ENCODE data around the gene PPP1R14B.

Gene PPP1R14B

DNA sequence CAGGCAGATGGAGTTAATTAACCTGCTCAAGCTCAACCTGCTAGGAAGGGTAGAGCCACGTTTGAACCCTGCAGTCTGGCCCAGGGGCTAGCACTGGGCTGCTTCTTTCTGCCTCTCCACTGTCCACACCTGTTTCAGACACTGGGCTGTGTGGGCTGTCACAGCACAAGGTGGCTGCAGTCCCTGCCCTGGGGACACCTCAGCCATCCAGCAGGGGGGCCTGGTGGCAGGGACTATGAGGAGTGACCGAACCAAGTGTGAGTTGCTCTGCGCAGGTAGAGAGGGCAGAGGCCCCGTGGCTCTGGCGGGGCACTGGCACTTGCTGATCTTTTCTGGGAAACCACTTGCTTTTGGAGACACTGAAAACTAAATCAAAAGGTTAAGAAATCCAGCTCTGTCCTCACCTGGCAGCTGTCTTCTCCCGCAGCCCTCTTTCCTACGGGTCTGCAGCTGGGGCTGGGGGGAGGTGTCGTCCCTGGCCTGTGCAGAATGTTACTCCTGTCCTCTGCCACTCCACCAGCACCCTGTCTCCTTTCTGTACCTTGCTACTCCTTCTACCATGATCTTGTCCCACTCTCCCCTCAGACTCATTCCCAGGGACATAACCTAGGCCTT is 31.9 kb upstream of the PPP1R14B start:
- Histone ChIP-seq H3K27me3 (ENCODE audit: insufficient read depth, low read length) (no peaks in the 10 kb centered on the region), H3K4me3 (ENCODE audit: low read depth, low read length) (no peak overlapping the region), H3K4me1 (ENCODE audit: control insufficient read depth, insufficient read depth, low read length, unreplicated experiment) (peaks cover 6% of the 10 kb centered on the region), H3K79me2 (ENCODE audit: control insufficient read depth, insufficient read depth, low read length, unreplicated experiment) (peaks cover 6% of the 10 kb centered on the region), H3K27ac (ENCODE audit: low read depth, low read length) (no peak overlapping the region), H3K36me3 (ENCODE audit: insufficient read depth, low read length) (no peaks in the 10 kb centered on the region), H2AFZ (ENCODE audit: low read length, unreplicated experiment) (no peak overlapping the region)

DNA sequence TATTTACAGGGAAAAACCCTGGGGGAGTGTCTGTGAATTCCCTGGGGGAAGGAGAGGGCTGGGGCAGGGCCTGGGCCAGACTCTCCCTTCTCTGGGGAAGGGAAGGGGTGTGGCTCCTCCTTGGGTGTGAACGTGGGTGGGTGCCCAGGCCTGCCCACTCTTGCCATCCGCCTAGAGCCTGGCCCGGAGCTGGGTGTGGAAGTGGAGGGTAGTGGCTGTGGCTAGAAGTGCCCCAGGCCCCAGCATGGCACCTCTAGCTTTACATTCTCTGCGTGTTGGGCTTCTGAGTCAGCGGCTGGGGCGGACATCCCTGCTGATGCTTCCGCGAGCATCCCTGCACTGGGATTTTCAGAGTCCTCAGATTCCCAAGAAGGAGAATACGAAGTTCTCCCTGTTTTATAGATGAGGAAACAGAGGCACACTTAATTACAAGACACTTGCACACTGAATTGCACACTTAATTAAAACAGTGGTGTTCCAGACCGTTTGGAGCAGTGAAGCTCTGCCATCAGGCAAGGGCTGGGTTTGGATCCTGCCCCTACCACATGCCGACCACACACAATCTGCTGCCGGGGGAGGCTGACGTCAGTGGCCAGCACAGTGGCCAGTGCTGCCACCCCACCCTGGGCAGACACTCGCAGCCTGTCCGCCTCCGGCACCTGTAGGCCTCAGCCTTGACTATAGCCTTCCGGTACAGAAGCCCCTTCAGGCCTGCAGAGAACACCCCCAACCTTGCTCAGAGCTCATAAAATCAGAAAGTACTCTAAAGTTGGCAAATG is 30.1 kb upstream of the PPP1R14B start:
- H3K36me3 ChIP-seq (ENCODE audit: insufficient read depth, low read length): no peaks in the 10 kb centered on the region
- peaks cover 6% of the 10 kb centered on the region for H3K79me2 ChIP-seq (ENCODE audit: control insufficient read depth, insufficient read depth, low read length, unreplicated experiment)
- H3K4me1 ChIP-seq (ENCODE audit: control insufficient read depth, insufficient read depth, low read length, unreplicated experiment): peaks cover 11% of the 10 kb centered on the region
- H3K4me3 ChIP-seq (ENCODE audit: low read depth, low read length): no peak overlapping the region
- no peaks in the 10 kb centered on the region for H3K27me3 ChIP-seq (ENCODE audit: insufficient read depth, low read length)
- no peak overlapping the region for H3K27ac ChIP-seq (ENCODE audit: low read depth, low read length)
- no peak overlapping the region for H2AFZ ChIP-seq (ENCODE audit: low read length, unreplicated experiment)

DNA sequence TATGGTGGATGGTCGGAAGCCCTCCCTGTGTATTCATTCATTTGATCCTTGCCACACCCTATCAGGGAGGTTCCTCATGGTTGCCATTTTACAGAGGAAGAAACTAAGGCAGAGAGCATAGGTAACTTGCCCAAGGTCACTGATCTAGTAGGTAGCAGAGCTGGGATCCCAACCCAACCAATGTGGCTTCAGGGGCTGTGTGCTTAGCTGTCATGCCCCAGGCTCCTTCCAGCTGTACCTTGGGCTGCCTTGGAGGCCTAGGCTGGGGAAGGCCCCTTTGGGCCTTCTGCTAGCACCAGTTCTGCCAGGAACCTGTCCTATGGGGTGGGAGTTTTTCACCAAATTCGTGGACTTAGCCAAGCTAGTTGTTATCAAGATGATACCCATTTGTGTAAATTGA is 29.1 kb upstream of the PPP1R14B start:
- Histone ChIP-seq H3K79me2 (ENCODE audit: control insufficient read depth, insufficient read depth, low read length, unreplicated experiment) (peaks cover 6% of the 10 kb centered on the region), H3K36me3 (ENCODE audit: insufficient read depth, low read length) (no peaks in the 10 kb centered on the region), H3K27me3 (ENCODE audit: insufficient read depth, low read length) (no peaks in the 10 kb centered on the region), H3K4me3 (ENCODE audit: low read depth, low read length) (no peak overlapping the region), H3K4me1 (ENCODE audit: control insufficient read depth, insufficient read depth, low read length, unreplicated experiment) (peaks cover 11% of the 10 kb centered on the region), H3K27ac (ENCODE audit: low read depth, low read length) (no peak overlapping the region), H2AFZ (ENCODE audit: low read length, unreplicated experiment) (no peak overlapping the region)

DNA sequence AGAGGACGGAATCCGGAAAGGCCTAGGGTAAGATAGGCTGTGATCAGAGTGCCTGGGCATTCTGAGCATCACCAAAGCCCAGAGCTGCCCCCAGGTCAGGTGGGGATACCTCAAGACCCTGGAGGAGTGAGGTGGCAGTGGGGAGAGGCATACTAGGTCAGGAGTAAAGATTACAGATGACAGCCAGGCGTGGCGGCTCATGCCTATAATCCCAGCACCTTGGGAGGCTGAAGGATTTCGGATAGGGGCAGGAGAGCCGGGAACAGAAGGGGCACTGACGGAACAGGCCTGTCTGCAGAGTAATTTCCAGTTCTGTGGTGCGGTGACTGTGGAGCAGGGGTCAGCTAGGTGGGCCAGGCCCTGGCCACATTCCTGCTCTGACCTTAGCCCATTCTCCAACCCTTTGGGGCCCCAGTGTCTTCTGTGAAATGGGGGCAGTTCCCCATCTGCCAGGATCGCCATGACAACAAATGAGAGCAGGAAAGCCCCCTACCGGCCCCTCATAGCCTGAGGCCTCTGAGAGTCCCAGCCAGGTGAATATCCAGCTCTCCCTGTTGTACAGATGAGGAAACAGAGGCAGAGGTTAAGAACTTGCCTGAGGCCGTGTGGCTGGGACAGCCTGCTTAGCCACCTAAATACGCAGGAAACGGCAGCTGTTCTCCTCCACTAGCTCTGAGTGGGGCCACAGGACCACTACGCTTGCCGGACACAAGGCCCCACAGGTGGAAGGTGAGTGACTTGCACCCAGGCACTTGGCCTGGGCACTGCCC is 28.5 kb upstream of the PPP1R14B start:
- Histone ChIP-seq H3K4me1 (ENCODE audit: control insufficient read depth, insufficient read depth, low read length, unreplicated experiment) (peaks cover 11% of the 10 kb centered on the region), H3K79me2 (ENCODE audit: control insufficient read depth, insufficient read depth, low read length, unreplicated experiment) (peaks cover 6% of the 10 kb centered on the region), H3K27me3 (ENCODE audit: insufficient read depth, low read length) (no peaks in the 10 kb centered on the region), H3K27ac (ENCODE audit: low read depth, low read length) (no peak overlapping the region), H3K36me3 (ENCODE audit: insufficient read depth, low read length) (no peaks in the 10 kb centered on the region), H3K4me3 (ENCODE audit: low read depth, low read length) (no peak overlapping the region), H2AFZ (ENCODE audit: low read length, unreplicated experiment) (no peak overlapping the region)

DNA sequence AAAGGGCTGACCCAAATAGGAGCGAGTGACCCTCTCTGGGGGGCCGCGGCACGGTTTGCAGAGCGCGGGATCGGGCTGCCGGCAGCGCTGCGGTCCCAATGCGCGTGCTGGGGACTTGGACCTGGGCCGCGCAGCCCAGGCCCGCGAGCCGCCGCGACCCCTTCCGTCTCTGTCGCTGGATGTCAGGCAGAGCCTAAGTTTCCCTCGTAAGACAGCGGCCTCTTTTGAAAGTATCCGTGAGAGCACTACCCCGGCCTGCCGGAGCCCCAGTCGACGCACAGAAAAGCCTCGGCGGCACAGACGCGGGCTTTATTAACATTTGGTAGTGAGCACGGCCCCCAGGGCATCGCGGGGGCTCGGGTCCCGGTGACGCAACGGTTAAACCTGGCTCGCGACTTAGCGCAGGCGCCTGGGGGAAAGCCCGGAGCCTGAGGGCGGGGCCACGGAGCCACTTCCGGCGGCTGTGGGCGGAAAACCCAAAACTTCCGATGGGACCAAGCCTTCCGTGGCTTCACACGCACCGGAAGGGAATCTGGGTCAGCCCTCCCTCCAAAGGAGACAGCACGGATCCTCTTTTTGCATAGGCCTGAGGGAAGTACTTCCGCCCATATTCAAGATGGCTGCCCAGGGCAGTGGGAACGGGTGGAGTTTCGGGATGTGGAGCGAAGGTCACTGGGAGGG is 22.9 kb upstream of the PPP1R14B start:
- H3K4me3 ChIP-seq (ENCODE audit: low read depth, low read length): peak overlapping the region; percentile 86
- peaks cover 6% of the 10 kb centered on the region for H3K79me2 ChIP-seq (ENCODE audit: control insufficient read depth, insufficient read depth, low read length, unreplicated experiment)
- no peaks in the 10 kb centered on the region for H3K27me3 ChIP-seq (ENCODE audit: insufficient read depth, low read length)
- H2AFZ ChIP-seq (ENCODE audit: low read length, unreplicated experiment): peak overlapping the region; percentile 51
- H3K27ac ChIP-seq (ENCODE audit: low read depth, low read length): peak overlapping the region; percentile 91
- peaks cover 23% of the 10 kb centered on the region for H3K4me1 ChIP-seq (ENCODE audit: control insufficient read depth, insufficient read depth, low read length, unreplicated experiment)
- no peaks in the 10 kb centered on the region for H3K36me3 ChIP-seq (ENCODE audit: insufficient read depth, low read length)

DNA sequence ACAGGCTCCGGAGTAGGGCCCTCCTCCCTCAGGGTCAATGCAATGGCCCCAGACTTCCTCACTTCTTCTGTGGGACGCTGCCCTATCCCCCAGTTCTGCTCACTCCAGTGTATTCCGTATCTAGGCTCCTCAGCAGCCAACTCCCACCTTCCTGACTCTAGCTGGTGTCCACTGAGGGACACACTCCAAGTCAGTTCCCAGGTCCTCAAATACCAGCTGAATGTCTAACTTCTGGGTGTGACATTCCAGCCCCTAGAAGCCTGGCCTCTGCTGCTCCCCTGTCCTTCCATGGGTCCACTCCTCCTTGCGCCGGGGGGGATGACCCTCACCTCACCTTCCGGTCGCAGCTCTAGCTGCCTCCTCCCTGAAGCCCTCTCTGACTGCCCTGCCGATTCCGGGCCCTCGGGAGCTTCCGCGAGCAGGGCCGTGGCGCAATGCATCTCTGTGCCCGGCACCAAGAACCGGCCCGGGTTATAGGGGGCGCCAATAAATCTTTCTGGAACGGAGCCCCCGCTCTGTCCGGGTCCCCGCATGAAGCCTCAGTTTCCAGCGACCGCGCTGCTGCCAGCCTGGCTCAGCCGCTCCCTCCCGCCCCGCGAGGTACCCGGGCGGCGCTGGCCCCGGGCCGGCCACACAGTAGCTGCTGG is 22.3 kb upstream of the PPP1R14B start:
- no peaks in the 10 kb centered on the region for H3K36me3 ChIP-seq (ENCODE audit: insufficient read depth, low read length)
- H3K79me2 ChIP-seq (ENCODE audit: control insufficient read depth, insufficient read depth, low read length, unreplicated experiment): peaks cover 6% of the 10 kb centered on the region
- peaks cover 23% of the 10 kb centered on the region for H3K4me1 ChIP-seq (ENCODE audit: control insufficient read depth, insufficient read depth, low read length, unreplicated experiment)
- no peaks in the 10 kb centered on the region for H3K27me3 ChIP-seq (ENCODE audit: insufficient read depth, low read length)
- peak overlapping the region; percentile 51 for H2AFZ ChIP-seq (ENCODE audit: low read length, unreplicated experiment)
- H3K4me3 ChIP-seq (ENCODE audit: low read depth, low read length): peak overlapping the region; percentile 86
- peak overlapping the region; percentile 91 for H3K27ac ChIP-seq (ENCODE audit: low read depth, low read length)

DNA sequence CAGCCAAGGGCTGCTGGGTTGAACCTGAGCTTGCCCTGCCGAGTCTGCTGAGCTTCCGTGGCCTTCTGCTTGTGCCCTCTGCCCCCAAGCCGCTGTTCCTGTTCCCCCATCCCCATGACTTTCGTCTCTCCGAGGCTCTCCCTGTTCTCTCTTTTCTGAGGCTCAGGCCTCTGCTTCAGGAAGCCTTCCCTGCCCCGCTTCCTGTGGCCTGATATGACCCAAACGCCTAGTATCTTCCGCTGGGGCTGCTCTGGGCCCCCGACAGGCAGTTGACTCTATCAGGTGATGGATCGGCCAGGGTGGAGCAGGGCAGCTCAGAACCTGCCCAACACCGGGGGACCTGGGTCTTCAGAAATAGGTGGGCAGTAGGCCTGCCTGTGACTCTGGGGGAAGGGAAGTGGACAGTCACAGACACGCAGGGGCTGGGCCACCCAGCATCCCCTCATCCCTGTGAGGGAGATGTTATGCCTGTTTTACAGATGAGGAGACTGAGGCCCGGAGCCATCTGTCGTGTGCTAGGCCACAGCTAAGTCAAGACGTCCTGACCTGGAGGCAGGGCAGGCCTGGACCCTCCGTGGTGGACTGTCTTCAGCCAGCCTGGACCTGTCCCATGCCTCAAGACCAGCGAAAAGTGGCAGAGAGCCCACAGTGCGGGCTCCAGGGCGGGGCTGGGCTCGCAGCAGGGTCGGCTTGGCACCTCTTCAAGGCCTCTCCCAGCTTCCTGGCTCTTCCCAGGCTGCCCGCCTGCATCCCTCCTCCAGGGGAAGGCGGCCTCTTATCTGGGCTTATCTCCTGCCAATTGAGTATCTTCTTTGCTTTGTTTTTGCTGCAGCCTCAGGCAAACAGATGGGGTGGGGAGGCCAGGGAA is 21.5 kb upstream of the PPP1R14B start:
- peaks cover 6% of the 10 kb centered on the region for H3K79me2 ChIP-seq (ENCODE audit: control insufficient read depth, insufficient read depth, low read length, unreplicated experiment)
- H3K4me1 ChIP-seq (ENCODE audit: control insufficient read depth, insufficient read depth, low read length, unreplicated experiment): peaks cover 26% of the 10 kb centered on the region
- H3K4me3 ChIP-seq (ENCODE audit: low read depth, low read length): peak overlapping the region; percentile 86
- H3K27me3 ChIP-seq (ENCODE audit: insufficient read depth, low read length): no peaks in the 10 kb centered on the region
- no peak overlapping the region for H2AFZ ChIP-seq (ENCODE audit: low read length, unreplicated experiment)
- H3K36me3 ChIP-seq (ENCODE audit: insufficient read depth, low read length): no peaks in the 10 kb centered on the region
- peak overlapping the region; percentile 91 for H3K27ac ChIP-seq (ENCODE audit: low read depth, low read length)

DNA sequence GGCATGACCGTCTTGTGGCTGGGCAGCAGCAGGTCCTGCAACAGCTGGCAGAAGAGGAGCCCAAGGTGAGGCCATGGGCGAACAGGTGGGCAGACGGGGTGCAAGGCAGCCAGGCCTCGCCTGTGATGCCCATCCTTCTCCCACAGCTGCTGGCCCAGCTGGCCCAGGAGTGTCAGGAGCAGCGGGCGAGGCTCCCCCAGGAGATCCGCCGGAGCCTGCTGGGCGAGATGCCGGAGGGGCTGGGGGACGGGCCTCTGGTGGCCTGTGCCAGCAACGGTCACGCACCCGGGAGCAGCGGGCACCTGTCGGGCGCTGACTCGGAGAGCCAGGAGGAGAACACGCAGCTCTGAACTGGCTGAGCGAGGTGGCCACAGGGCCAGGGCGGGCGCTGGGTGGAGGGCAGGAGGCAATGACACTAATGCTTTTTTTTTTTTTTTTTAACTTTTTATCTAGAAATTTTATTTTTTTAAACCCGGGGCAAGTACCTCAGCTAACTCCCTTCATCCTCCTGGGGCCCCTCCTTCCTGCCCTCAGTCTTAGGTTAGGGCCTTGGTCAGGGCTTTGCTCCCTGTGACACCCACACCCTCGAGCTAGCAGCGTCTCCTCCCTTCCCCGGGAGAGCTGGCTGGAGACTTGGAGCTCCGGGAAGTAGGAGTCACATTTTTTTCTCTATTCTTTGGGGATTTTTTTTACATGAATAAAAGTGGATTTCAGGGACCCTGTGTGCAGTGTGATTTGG is 20.6 kb upstream of the PPP1R14B start:
- no peak overlapping the region for H3K4me3 ChIP-seq (ENCODE audit: low read depth, low read length)
- peaks cover 33% of the 10 kb centered on the region for H3K4me1 ChIP-seq (ENCODE audit: control insufficient read depth, insufficient read depth, low read length, unreplicated experiment)
- H3K27ac ChIP-seq (ENCODE audit: low read depth, low read length): no peak overlapping the region
- H3K79me2 ChIP-seq (ENCODE audit: control insufficient read depth, insufficient read depth, low read length, unreplicated experiment): peaks cover 4% of the 10 kb centered on the region
- no peaks in the 10 kb centered on the region for H3K27me3 ChIP-seq (ENCODE audit: insufficient read depth, low read length)
- no peaks in the 10 kb centered on the region; the same call in 1 of the 2 replicates for H3K36me3 ChIP-seq (ENCODE audit: insufficient read depth, low read length)
- H2AFZ ChIP-seq (ENCODE audit: low read length, unreplicated experiment): no peak overlapping the region

DNA sequence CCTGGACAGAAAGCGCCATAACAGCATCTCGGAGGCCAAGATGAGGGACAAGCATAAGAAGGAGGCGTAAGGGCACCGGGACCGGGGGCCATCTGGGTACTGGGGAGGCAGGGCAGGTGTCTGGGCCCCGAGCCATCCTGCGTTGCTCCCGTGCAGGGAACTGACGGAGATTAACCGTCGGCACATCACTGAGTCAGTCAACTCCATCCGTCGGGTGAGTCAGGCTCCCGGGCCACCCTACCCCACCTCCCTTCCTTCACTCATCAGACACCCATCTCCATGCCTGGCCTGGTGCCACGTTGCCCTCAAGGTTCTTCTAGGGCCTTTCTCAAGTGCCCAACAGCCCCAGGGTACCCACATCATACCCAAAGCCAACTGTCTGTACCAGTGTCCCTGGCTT is 19.6 kb upstream of the PPP1R14B start:
- no peaks in the 10 kb centered on the region for H3K79me2 ChIP-seq (ENCODE audit: control insufficient read depth, insufficient read depth, low read length, unreplicated experiment)
- no peak overlapping the region for H2AFZ ChIP-seq (ENCODE audit: low read length, unreplicated experiment)
- H3K4me1 ChIP-seq (ENCODE audit: control insufficient read depth, insufficient read depth, low read length, unreplicated experiment): peaks cover 29% of the 10 kb centered on the region
- H3K4me3 ChIP-seq (ENCODE audit: low read depth, low read length): no peak overlapping the region
- no peak overlapping the region for H3K27ac ChIP-seq (ENCODE audit: low read depth, low read length)
- no peaks in the 10 kb centered on the region for H3K27me3 ChIP-seq (ENCODE audit: insufficient read depth, low read length)
- peaks cover 8% of the 10 kb centered on the region; the same call in 1 of the 2 replicates for H3K36me3 ChIP-seq (ENCODE audit: insufficient read depth, low read length)

All from ACC112 (cell line).